Activated CD8-positive, alpha-beta memory T cell treated with anti-CD3 and anti-CD28 coated beads, Interleukin-2, amount 50 U/mL, for 24 hours (primary cell): Measurements from ENCODE around the gene FBXW10.
"Not testable (repeated sequence)": the region's sequence is repeated elsewhere in the genome, so short reads cannot be mapped to it uniquely, and the experiment has no call there.

Experiments
- DNase-seq: peaks from one replicate; pipeline ENCODE4 v3.0.0-alpha.2; 2020; ENCODE audit errors: extremely low read depth

Gene FBXW10, protein sequence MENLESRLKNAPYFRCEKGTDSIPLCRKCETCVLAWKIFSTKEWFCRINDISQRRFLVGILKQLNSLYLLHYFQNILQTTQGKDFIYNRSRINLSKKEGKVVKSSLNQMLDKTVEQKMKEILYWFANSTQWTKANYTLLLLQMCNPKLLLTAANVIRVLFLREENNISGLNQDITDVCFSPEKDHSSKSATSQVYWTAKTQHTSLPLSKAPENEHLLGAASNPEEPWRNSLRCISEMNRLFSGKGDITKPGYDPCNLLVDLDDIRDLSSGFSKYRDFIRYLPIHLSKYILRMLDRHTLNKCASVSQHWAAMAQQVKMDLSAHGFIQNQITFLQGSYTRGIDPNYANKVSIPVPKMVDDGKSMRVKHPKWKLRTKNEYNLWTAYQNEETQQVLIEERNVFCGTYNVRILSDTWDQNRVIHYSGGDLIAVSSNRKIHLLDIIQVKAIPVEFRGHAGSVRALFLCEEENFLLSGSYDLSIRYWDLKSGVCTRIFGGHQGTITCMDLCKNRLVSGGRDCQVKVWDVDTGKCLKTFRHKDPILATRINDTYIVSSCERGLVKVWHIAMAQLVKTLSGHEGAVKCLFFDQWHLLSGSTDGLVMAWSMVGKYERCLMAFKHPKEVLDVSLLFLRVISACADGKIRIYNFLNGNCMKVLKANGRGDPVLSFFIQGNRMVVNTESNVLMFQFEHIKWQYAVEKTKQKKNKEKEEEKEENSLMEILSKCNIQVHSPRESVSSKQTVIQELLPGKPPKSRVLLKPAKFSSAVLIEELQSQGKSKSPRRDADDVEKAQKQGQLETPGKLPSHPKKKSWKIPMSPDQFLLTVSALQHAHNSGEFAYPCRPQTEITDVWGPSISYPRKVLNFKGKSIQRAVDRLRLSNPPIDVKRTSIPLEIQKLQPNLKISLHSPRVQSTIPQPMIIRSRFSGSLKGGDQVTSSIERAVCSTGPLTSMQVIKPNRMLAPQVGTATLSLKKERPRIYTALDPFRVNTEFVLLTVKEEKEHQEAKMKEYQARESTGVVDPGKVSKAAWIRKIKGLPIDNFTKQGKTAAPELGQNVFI

DNA sequence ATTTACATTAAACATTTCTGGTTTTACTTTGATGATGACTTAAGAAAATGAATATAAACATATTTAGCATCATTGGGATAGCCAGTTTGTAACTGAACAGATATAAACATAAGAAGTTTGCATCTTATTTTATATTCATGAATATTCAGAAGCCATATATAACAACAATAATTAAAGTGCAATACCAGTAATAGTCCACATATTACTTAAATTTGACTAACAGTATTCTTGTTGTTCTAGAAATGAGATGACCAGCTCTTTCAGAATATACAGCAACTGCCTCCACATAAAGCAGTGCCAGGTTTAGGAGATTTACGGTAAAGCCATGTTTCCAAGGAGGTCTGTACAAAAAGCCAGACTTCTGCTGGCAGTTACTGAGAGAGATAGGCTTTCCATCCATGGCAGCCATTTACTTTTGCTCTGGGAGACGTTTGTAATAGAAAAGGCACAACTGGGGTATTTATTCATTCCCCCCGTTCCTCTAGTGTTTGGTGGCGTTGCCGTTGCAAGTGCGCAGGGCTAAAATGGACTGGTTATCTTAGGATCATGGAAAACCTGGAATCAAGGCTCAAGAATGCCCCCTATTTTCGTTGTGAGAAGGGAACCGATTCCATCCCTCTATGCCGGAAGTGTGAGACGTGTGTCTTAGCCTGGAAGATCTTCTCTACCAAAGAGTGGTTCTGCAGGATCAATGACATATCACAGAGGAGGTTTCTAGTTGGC lies at the start of gene FBXW10:
Gene FBXW10 (plus strand): TSS at position 356 of the 723 bp plus-strand sequence. CDS start 191 bp downstream, at position 547.
- DNase-seq = not testable (repeated sequence)

DNA sequence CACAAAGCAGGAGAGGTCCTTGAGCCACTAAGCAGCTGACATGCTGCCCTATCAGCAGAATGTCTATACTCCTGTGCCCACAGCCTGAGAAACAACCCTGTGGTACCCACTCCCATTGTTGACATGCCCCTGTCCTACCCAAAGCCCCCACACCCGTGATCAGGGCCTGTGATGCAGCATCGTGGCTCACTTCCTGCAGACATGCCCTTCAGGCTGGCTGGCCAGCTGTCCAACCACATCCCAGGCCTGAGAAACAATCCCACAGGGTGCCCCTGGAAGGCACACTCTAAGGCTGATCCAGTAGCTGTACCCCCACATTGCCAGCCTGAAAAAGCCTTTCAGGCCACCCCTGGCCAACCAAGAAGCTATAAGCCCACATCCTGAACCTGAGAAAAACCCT lies 48.7 kb upstream of the FBXW10 start:
- not testable (repeated sequence) for DNase-seq

- not testable (repeated sequence) for DNase-seq
Measured at GRCh38 chr17:18698473-18699103, 45.3 kb upstream of the FBXW10 start.

DNA sequence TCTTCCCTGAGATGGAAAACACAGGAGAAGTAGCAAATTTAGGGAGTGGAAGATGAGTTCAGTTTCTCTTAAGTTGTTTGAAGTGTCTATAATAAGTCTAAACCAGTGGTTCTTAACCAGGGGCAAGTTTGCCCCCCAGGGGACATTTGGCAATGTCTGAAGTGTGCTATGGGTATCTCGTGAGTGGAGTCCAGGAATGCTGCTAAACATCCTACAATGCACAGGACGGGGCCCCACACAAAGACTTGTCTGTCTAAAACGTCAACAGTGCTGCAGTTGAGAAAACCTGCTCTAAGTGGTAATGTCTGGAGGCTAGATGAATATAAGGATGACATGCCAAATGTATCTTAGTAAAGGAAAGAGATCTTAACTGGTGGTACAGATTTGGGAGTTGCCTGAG lies 37.9 kb upstream of the FBXW10 start:
- DNase-seq = not testable (repeated sequence)

GRCh38 chr17:18708215-18708614 lies 35.6 kb upstream of the FBXW10 start:
- DNase-seq = not testable (repeated sequence)

GRCh38 chr17:18712354-18712999 lies 31.4 kb upstream of the FBXW10 start:
- DNase-seq = not testable (repeated sequence)

GRCh38 chr17:18718643-18719427 lies 25.0 kb upstream of the FBXW10 start:
- not testable (repeated sequence) for DNase-seq

- DNase-seq = not testable (repeated sequence)
Measured at GRCh38 chr17:18719428-18720110, 24.3 kb upstream of the FBXW10 start.

- not testable (repeated sequence) for DNase-seq
Measured at GRCh38 chr17:18721775-18722547, 21.9 kb upstream of the FBXW10 start.

DNA sequence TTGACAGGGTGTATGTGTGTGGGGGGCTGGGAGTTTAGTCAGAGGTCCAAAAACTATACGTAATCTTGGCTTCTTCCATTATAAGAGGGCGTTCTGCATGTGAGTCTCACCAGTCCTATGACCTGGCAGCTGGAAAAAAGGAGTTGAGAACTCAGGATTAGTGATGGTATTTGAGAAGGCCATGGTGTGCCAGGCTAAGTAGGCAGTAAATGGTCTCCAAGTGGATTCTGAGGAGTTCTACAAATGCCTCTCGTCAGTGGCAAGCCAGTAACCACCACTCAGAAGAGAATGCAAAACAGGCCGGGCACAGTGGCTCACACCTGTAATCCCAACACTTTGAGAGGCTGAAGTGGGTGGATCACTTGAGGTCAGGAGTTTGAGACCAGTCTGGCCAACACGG lies 21.2 kb upstream of the FBXW10 start:
- DNase-seq = not testable (repeated sequence)

- not testable (repeated sequence) for DNase-seq
Measured at GRCh38 chr17:18723509-18723908, 20.3 kb upstream of the FBXW10 start.

- not testable (repeated sequence) for DNase-seq
Measured at GRCh38 chr17:18732438-18732837, 11.4 kb upstream of the FBXW10 start.

DNA sequence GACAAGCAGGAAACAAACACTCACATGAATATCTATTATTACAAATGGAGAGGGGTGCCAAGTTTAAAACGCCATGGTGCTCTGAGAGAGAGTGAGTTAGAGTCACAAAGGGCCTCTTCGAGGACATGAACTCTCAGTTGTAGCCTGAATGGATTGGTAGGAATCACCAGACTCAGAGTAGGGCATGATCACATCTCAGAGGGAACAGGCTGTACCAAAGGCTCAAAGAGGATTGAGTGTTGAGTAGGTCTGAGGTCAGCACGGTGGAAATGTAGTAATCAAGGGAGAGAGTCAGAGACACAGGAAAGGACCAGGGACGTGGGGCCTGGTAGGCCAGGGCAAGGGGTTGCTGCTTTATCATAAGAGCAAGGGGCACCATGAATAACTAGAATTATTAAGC lies 10.5 kb upstream of the FBXW10 start:
- not testable (repeated sequence) for DNase-seq

DNA sequence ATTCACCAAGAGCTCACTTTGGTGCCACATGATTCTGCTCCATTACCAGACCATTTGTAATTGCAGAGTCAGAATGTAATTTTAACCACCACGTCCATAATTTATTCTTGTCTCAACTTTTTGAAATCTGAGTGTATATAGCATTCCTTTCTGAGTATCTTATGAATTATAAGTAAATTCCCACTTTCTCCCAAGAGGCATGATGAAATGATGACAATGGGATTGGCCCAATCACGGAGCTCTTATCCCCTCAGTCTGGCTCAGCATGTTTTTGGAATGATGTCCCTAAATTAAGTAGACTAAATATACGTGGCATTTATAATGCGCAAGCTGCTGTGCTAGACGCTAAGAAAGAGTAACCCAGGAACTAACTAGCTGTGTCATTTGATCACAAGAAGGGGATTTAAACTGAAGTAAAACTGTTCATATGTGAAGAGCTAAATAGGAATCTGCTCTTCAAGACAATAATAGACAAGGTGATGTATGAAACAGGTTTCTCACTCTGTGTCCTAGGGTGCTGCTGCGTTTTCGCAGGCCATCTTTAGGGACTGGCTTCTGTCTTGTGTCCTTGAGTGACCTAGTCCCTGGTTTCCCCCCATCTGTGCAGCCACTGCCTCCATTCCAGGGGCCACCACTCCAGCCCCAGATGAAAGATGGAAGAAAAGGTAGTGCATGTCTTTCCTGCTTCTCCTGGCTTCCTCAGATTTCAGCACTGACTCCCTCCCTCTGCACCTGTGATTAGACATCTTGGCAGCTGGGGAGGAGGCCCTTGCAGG lies 4.0 kb upstream of the FBXW10 start:
- DNase-seq = not testable (repeated sequence)

DNA sequence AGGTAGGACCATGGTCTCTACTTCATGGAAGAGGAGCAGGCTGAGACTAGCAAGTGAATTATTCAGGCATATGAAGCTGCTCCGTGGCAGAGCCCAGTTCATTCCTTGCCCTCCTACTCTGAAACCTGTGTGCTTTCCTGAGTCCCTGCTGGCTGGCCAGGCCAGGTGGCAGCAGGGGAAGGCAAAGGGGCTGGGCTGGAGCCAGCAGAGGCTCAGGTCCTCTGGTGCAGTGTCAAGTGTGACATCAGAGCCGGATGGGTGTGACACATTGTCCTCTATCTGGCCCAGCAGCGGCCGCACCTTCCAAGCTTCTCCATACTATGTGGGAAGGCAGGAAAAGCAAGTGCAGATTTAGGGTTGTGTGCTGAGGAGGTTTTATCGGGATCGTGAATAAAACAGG lies 2.6 kb upstream of the FBXW10 start:
- DNase-seq = not testable (repeated sequence)

DNA sequence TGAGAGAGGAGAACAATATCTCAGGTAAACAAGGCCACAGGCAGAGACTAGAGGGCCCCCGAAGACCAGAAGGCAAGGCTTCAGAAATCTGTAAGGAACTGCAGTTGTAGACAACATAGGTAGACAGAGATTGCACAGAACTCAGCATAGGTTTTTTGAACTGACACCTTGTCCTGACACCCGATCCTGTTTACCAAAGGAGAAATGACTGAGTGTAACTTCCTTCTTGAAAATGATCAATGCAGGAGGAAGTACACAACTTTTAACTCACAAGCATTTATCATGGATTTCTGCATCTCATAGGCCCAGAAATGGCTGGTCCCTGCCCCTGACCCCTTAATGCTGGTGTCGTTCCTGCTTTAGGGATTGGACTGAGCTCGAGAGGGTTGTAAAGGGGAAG lies 872 bp downstream of the FBXW10 start:
- DNase-seq = not testable (repeated sequence)

DNA sequence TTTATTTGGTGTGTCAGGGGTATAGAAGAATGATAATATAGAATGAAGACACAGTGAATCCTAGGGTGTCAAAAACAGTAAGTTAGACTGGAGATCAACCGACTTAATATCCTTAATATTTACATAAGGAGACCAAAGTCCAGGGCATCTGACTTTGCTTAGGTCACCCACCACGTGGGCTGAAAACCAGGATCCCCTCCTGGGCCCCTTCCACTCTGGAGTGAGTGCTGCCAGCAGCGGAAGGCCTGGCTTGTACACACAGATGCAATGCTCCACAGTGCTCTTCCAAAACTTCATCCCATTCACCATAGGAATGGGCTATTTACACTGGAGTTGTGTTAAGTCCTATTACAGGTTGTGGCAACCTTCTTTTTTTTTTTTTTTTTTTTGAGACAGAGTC lies 2.7 kb downstream of the FBXW10 start:
- not testable (repeated sequence) for DNase-seq
